ENCODE measurements around the gene NAXE. TPM values are rescaled to one million over a fixed set of nuclear protein-coding genes. Genes with fewer than 3 reads are reported as not detected.

NAXE gene
- total RNA-seq (10 to 100 TPM; 32.4 to 47.7 (median 41.7) TPM), total RNA-seq (16.7 to 63.2 (median 29.1) reads per million in 29 experiments)
- total RNA-seq (2013), result 45.8 TPM

DNA sequence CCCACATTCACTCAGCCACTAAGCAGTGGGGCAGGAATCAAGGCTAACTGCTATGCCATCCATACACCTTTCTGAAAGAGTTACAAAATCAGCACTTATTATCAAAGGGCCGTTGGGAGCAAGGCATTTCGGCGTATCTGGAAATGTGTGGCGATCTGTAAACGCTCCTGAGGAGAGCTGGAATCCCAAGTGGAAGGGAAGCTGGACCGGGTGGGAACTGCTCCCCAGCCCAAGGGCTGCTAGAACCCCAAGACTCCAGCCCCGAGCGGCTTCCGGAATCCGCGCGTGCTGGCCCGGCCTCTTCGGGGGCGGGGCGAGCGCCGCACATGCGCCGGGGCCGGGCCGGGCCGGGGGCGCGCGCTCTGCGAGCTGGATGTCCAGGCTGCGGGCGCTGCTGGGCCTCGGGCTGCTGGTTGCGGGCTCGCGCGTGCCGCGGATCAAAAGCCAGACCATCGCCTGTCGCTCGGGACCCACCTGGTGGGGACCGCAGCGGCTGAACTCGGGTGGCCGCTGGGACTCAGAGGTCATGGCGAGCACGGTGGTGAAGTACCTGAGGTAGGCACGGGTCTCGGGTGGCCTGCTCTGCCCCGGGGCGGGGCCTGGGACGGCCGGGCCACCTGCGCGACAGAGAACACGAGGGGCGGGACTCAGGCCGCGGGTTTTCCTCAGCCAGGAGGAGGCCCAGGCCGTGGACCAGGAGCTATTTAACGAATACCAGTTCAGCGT lies at the start of gene NAXE:
TSS of gene NAXE (plus strand) at position 345 of the 726 bp plus-strand sequence. CDS start at position 374, 29 bp downstream.
- ChIA-PET CTCF (interaction anchor here (0.9 to 2.2 kb wide), 8 partner anchors 11 to 206 kb away, joined by 3 to 14 read pairs (median 5); no protein-coding TSS in a partner anchor), POLR2A (interaction anchor here (0.6 to 0.7 kb wide), 4 partner anchors 14 to 134 kb away, joined by 3 to 6 read pairs (median 3); no protein-coding TSS in a partner anchor)
- peak within 1 kb of the TSS; percentile 91 to 95 for H3K27ac Mint-ChIP-seq
- Histone ChIP-seq H3K27ac (ENCODE audit: low read length) (peak within 1 kb of the TSS; percentile 78), H3K4me1 (ENCODE audit: control insufficient read depth in 1 of 2, extremely low read depth in 1 of 2, insufficient read depth in 2 of 2, low read length in 2 of 2) (peaks cover 12 to 23% of the 10 kb centered on the region in 2 experiments), H3K4me3 (ENCODE audit: control insufficient read depth in 1 of 2, extremely low read depth in 1 of 2, low read length in 1 of 2) (peak within 1 kb of the TSS; percentile 77 to 89), H3K27me3 (replicated peaks in 1 of 2; ENCODE audit: control insufficient read depth in 2 of 2, extremely low read depth in 1 of 2, insufficient read depth in 2 of 2, low read length in 1 of 2) (no peaks in the 10 kb centered on the region), H3K9me3 (no peaks in the 10 kb centered on the region), H3K36me3 (ENCODE audit: control insufficient read depth in 2 of 2, extremely low read depth in 1 of 2, insufficient read depth in 1 of 2, low read length in 1 of 2) (peaks cover 20 to 35% of the 10 kb centered on the region in 2 donors)
- H3K4me1 Mint-ChIP-seq, result peaks cover 16 to 26% (median 19%) of the 10 kb centered on the region in 3 donors
- no peaks in the 10 kb centered on the region for H3K9me3 Mint-ChIP-seq
- peak in 34 of 35 experiments; percentile 29 to 83 (median 56) for DNase-seq
- under 1% methylated on average over 60 of the region's 60 CpGs for WGBS (ENCODE audit: insufficient coverage)
- H3K36me3 Mint-ChIP-seq, result peaks cover 8% of the 10 kb centered on the region
- H3K27me3 Mint-ChIP-seq, result no peaks in the 10 kb centered on the region
- ATAC-seq (replicated peaks in 1 of 4), result peak; percentile 96 to 98 (median 97)
- H3K4me3 Mint-ChIP-seq, result peak within 1 kb of the TSS; percentile 77 to 86 (median 81)

DNA sequence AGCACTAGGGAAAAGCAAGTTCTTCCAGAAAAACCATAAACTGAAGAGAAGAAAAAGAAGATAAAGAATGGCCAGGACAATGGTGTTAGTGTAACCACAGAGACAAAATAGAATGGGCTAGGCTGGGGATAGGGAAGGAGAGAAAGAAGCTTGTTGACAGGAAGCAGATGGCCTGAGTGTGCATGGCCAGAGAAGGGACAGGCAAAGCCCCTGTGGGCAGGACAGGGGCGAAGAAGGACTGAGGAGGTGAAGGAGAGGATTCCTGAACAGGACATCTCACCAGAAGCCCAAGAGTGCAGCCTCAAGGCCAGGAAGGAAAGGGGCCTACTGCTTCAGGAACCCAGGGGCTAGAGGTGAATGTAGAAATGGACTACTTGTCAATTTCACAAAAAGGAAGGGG lies 48.5 kb upstream of the NAXE start:
- Mint-ChIP-seq H3K36me3 (no peaks in the 10 kb centered on the region), H3K27me3 (no peaks in the 10 kb centered on the region), H3K4me3 (no peak overlapping the region), H3K4me1 (no peaks in the 10 kb centered on the region), H3K9me3 (no peaks in the 10 kb centered on the region), H3K27ac (no peak overlapping the region)
- no peak for DNase-seq
- Histone ChIP-seq H3K27me3 (replicated peaks in 1 of 2; ENCODE audit: control insufficient read depth in 2 of 2, extremely low read depth in 1 of 2, insufficient read depth in 2 of 2, low read length in 1 of 2) (peaks cover 0 to 2% of the 10 kb centered on the region in 2 experiments), H3K27ac (ENCODE audit: low read length) (no peak overlapping the region), H3K36me3 (ENCODE audit: control insufficient read depth in 2 of 2, extremely low read depth in 1 of 2, insufficient read depth in 1 of 2, low read length in 1 of 2) (no peaks in the 10 kb centered on the region), H3K9me3 (no peaks in the 10 kb centered on the region), H3K4me1 (ENCODE audit: control insufficient read depth in 1 of 2, extremely low read depth in 1 of 2, insufficient read depth in 2 of 2, low read length in 2 of 2) (no peaks in the 10 kb centered on the region), H3K4me3 (ENCODE audit: control insufficient read depth in 1 of 2, extremely low read depth in 1 of 2, low read length in 1 of 2) (no peak overlapping the region)
- ChIA-PET POLR2A (interaction anchor here in 1 of 2 donors (0.7 kb wide), 1 partner anchor 26 kb away, joined by 3 read pairs; no protein-coding TSS in a partner anchor), CTCF (interaction anchor here in 1 of 2 donors (1.2 kb wide), 1 partner anchor 157 kb away, joined by 3 read pairs; no protein-coding TSS in a partner anchor)
- WGBS (ENCODE audit: insufficient coverage), result 88% methylated on average over 1 of the region's 1 CpG
- ATAC-seq (replicated peaks in 1 of 4), result no peak

DNA sequence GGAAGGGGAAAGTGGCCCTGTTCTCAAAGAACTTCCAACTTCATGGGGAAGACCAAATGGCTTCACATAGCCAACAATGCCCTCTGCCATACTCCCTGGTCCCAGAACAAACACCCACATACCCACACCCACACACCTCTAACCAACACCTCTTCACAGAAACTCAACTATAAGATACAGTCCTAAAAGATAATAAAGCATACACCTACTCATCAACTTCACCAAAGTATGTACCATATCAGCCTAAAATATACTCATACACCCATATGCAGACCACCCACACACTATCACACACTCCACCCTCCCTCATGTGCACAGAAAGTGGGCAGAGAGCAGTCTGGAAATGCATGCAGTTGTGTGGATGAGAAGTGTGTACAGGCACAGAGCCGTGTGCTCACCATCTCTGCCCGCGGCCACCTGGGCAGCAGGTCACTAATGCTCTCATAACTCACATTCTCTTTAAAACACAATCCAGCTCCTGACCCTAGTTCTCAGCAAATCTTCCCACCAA lies 46.9 kb upstream of the NAXE start:
- POLR2A ChIA-PET, result no interaction called here
- Mint-ChIP-seq H3K9me3 (no peaks in the 10 kb centered on the region), H3K27ac (no peak overlapping the region)

GRCh38 chr1:156546267-156546666 lies 45.3 kb upstream of the NAXE start:
- Mint-ChIP-seq H3K27ac (no peak overlapping the region), H3K4me1 (no peaks in the 10 kb centered on the region), H3K4me3 (no peak overlapping the region), H3K27me3 (no peaks in the 10 kb centered on the region), H3K36me3 (no peaks in the 10 kb centered on the region), H3K9me3 (no peaks in the 10 kb centered on the region)
- no peak overlapping the region for H3K4me3 ChIP-seq (ENCODE audit: control insufficient read depth in 1 of 2, extremely low read depth in 1 of 2, low read length in 1 of 2)
- no CpG with 5 or more reads among the region's 3 CpGs for WGBS (ENCODE audit: insufficient coverage)
- H3K27ac ChIP-seq (ENCODE audit: low read length), result no peak overlapping the region
- ATAC-seq (replicated peaks in 1 of 4) (no peak), DNase-seq (no peak)
- ChIA-PET POLR2A (no interaction called here), CTCF (no interaction called here)
- no peaks in the 10 kb centered on the region for H3K4me1 ChIP-seq (ENCODE audit: control insufficient read depth in 1 of 2, extremely low read depth in 1 of 2, insufficient read depth in 2 of 2, low read length in 2 of 2)
- peaks cover 0 to 3% of the 10 kb centered on the region in 2 experiments for H3K27me3 ChIP-seq (replicated peaks in 1 of 2; ENCODE audit: control insufficient read depth in 2 of 2, extremely low read depth in 1 of 2, insufficient read depth in 2 of 2, low read length in 1 of 2)
- no peaks in the 10 kb centered on the region for H3K9me3 ChIP-seq
- H3K36me3 ChIP-seq (ENCODE audit: control insufficient read depth in 2 of 2, extremely low read depth in 1 of 2, insufficient read depth in 1 of 2, low read length in 1 of 2), result no peaks in the 10 kb centered on the region

More for the DNA sequence above, 46.9 kb upstream of the NAXE start:
- Histone ChIP-seq H3K4me1 (ENCODE audit: control insufficient read depth in 1 of 2, extremely low read depth in 1 of 2, insufficient read depth in 2 of 2, low read length in 2 of 2) (no peaks in the 10 kb centered on the region), H3K27ac (ENCODE audit: low read length) (no peak overlapping the region), H3K36me3 (ENCODE audit: control insufficient read depth in 2 of 2, extremely low read depth in 1 of 2, insufficient read depth in 1 of 2, low read length in 1 of 2) (no peaks in the 10 kb centered on the region), H3K9me3 (no peaks in the 10 kb centered on the region), H3K27me3 (replicated peaks in 1 of 2; ENCODE audit: control insufficient read depth in 2 of 2, extremely low read depth in 1 of 2, insufficient read depth in 2 of 2, low read length in 1 of 2) (peaks cover 0 to 3% of the 10 kb centered on the region in 2 experiments), H3K4me3 (ENCODE audit: control insufficient read depth in 1 of 2, extremely low read depth in 1 of 2, low read length in 1 of 2) (no peak overlapping the region)
- DNase-seq, result no peak
- Mint-ChIP-seq H3K27me3 (no peaks in the 10 kb centered on the region), H3K4me1 (no peaks in the 10 kb centered on the region), H3K4me3 (no peak overlapping the region), H3K36me3 (no peaks in the 10 kb centered on the region)
- WGBS (ENCODE audit: insufficient coverage), result 100% methylated on average over 2 of the region's 3 CpGs
- CTCF ChIA-PET, result no interaction called here
- no peak for ATAC-seq (replicated peaks in 1 of 4)

DNA sequence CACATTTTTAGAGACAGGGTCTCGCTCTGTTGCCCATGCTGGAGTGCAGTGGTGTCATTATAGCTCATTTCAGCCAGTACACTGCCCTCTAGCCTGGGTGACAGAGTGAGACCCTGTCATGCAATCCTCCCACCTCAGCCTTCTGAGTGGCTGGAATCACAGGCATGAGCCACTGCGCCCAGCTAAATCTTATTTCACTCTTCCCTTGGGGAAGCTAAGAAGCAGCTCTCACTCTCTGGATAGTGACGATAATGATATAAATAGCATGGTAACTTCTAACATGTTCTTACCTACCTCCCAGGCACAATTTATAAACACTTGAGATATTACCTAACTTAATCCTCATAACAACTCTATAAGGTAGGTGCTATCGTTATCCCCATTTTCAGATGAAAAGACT lies 44.1 kb upstream of the NAXE start:
- H3K36me3 ChIP-seq (ENCODE audit: control insufficient read depth in 2 of 2, extremely low read depth in 1 of 2, insufficient read depth in 1 of 2, low read length in 1 of 2), result no peaks in the 10 kb centered on the region
- H3K27ac Mint-ChIP-seq, result no peak overlapping the region
- CTCF ChIA-PET, result no interaction called here

DNA sequence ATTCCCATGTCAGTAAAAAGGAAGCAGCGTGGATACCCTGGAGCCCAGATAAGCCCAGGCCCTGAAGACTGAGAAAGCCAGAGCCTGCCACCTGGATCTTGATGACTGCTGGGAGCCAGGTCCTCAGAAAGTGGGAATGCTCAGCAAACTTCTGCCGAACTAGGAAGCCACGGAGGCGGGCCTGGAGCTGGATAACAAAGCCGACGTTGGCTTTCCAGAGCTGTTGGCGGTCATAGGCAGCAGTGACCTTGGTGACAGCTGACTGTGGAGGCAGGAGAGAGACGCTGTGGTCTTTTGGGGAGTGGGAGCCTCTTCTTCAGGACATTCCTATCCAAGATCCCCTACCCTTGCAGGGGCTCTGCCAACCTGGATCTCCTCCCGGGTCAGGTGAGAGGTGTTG lies 43.6 kb upstream of the NAXE start:
- WGBS (ENCODE audit: insufficient coverage), result 98% methylated on average over 4 of the region's 9 CpGs
- POLR2A ChIA-PET, result no interaction called here
- H3K9me3 Mint-ChIP-seq, result no peaks in the 10 kb centered on the region

More for the DNA sequence above, 44.1 kb upstream of the NAXE start:
- no peak overlapping the region for H3K4me3 Mint-ChIP-seq
- no peak for DNase-seq
- POLR2A ChIA-PET, result no interaction called here
- no peaks in the 10 kb centered on the region for H3K9me3 ChIP-seq
- H3K36me3 Mint-ChIP-seq, result no peaks in the 10 kb centered on the region
- 88% methylated on average over 1 of the region's 4 CpGs for WGBS (ENCODE audit: insufficient coverage)
- peaks cover 0 to 4% (median 0%) of the 10 kb centered on the region in 3 donors for H3K4me1 Mint-ChIP-seq
- no peaks in the 10 kb centered on the region for H3K27me3 Mint-ChIP-seq
- no peak overlapping the region for H3K4me3 ChIP-seq (ENCODE audit: control insufficient read depth in 1 of 2, extremely low read depth in 1 of 2, low read length in 1 of 2)
- peaks cover 0 to 3% of the 10 kb centered on the region in 2 experiments for H3K27me3 ChIP-seq (replicated peaks in 1 of 2; ENCODE audit: control insufficient read depth in 2 of 2, extremely low read depth in 1 of 2, insufficient read depth in 2 of 2, low read length in 1 of 2)
- H3K27ac ChIP-seq (ENCODE audit: low read length), result no peak overlapping the region
- ATAC-seq (replicated peaks in 1 of 4), result no peak
- H3K4me1 ChIP-seq (ENCODE audit: control insufficient read depth in 1 of 2, extremely low read depth in 1 of 2, insufficient read depth in 2 of 2, low read length in 2 of 2), result no peaks in the 10 kb centered on the region
- H3K9me3 Mint-ChIP-seq, result no peaks in the 10 kb centered on the region

More for the DNA sequence above, 43.6 kb upstream of the NAXE start:
- no peaks in the 10 kb centered on the region for H3K36me3 Mint-ChIP-seq
- Histone ChIP-seq H3K4me3 (ENCODE audit: control insufficient read depth in 1 of 2, extremely low read depth in 1 of 2, low read length in 1 of 2) (no peak overlapping the region), H3K36me3 (ENCODE audit: control insufficient read depth in 2 of 2, extremely low read depth in 1 of 2, insufficient read depth in 1 of 2, low read length in 1 of 2) (no peaks in the 10 kb centered on the region), H3K9me3 (no peaks in the 10 kb centered on the region), H3K27me3 (replicated peaks in 1 of 2; ENCODE audit: control insufficient read depth in 2 of 2, extremely low read depth in 1 of 2, insufficient read depth in 2 of 2, low read length in 1 of 2) (peaks cover 0 to 3% of the 10 kb centered on the region in 2 experiments), H3K4me1 (ENCODE audit: control insufficient read depth in 1 of 2, extremely low read depth in 1 of 2, insufficient read depth in 2 of 2, low read length in 2 of 2) (no peaks in the 10 kb centered on the region), H3K27ac (ENCODE audit: low read length) (no peak overlapping the region)
- no peak overlapping the region for H3K27ac Mint-ChIP-seq
- H3K4me3 Mint-ChIP-seq, result no peak overlapping the region
- peaks cover 0 to 5% (median 0%) of the 10 kb centered on the region in 3 donors for H3K4me1 Mint-ChIP-seq
- no peaks in the 10 kb centered on the region for H3K27me3 Mint-ChIP-seq
- ATAC-seq (replicated peaks in 1 of 4), result no peak
- CTCF ChIA-PET, result no interaction called here
- DNase-seq, result no peak
